H9 (cell line): Measurements from ENCODE around the gene GMNN. TPM values are rescaled to one million over a fixed set of nuclear protein-coding genes. Genes with fewer than 3 reads are reported as not detected.
"Not testable (repeated sequence)": the region's sequence is repeated elsewhere in the genome, so short reads cannot be mapped to it uniquely, and the experiment has no call there.

Experiments used
- DNase-seq: peaks from one replicate; pipeline ENCODE4 v3.0.0-alpha.2; 2017
- H2AFZ ChIP-seq: one replicate; pipeline ENCODE4 v1.6.1; 2013; ENCODE audit warnings: mild to moderate bottlenecking, low read length, control low read depth, moderate library complexity
- H2AK5ac ChIP-seq: 2 replicates; pipeline ENCODE4 v1.6.1; 2013; ENCODE audit warnings: low read length, control low read depth, mixed read lengths; ENCODE audit not compliant: insufficient read length
- H2BK120ac ChIP-seq: one replicate; pipeline ENCODE4 v1.6.1; 2013; ENCODE audit warnings: low read depth, mild to moderate bottlenecking, low read length, control low read depth, inconsistent platforms; ENCODE audit not compliant: poor library complexity, severe bottlenecking
- H2BK12ac ChIP-seq: 2 replicates; pipeline ENCODE4 v1.6.1; 2013; ENCODE audit warnings: low read length, control low read depth, mixed read lengths, low read depth; ENCODE audit not compliant: insufficient read length
- H2BK15ac ChIP-seq: 2 replicates; pipeline ENCODE4 v1.6.1; 2013; ENCODE audit warnings: low read depth, low read length, control low read depth
- H2BK20ac ChIP-seq: one replicate; pipeline ENCODE4 v1.6.1; 2013; ENCODE audit warnings: low read depth, mild to moderate bottlenecking, low read length, control low read depth, inconsistent platforms; ENCODE audit not compliant: poor library complexity, severe bottlenecking
- H2BK5ac ChIP-seq: 2 replicates; pipeline ENCODE4 v1.6.1; 2013; ENCODE audit warnings: low read length, control low read depth, mixed read lengths; ENCODE audit not compliant: insufficient read length
- H3K14ac ChIP-seq: 2 replicates; pipeline ENCODE4 v1.6.1; 2013; ENCODE audit warnings: low read length, control low read depth; ENCODE audit not compliant: insufficient read depth
- H3K18ac ChIP-seq: 2 replicates; pipeline ENCODE4 v1.6.1; 2013; ENCODE audit warnings: low read depth, mild to moderate bottlenecking, mixed read lengths, low read length, control low read depth; ENCODE audit not compliant: insufficient read length
- H3K23ac ChIP-seq: 2 replicates; pipeline ENCODE4 v1.6.1; 2013; ENCODE audit warnings: low read length, control low read depth, mixed read lengths, low read depth; ENCODE audit not compliant: insufficient read length
- H3K23me2 ChIP-seq: 2 replicates; pipeline ENCODE4 v1.6.1; 2013; ENCODE audit warnings: low read depth, mild to moderate bottlenecking, mixed read lengths, low read length, control low read depth; ENCODE audit not compliant: insufficient read length, poor library complexity, severe bottlenecking
- H3K27ac ChIP-seq: 2 replicates; pipeline ENCODE4 v1.5.1; 2013; ENCODE audit warnings: low read length, control low read depth, mixed read lengths, low read depth; ENCODE audit not compliant: insufficient read length
- H3K27me3 ChIP-seq: 2 replicates; pipeline ENCODE4 v1.6.1; 2013; ENCODE audit warnings: low read length, control low read depth, inconsistent platforms; ENCODE audit not compliant: insufficient read depth
- H3K4ac ChIP-seq: 2 replicates; pipeline ENCODE4 v1.6.1; 2013; ENCODE audit warnings: low read depth, mild to moderate bottlenecking, control low read depth, inconsistent platforms, low read length, moderate library complexity
- H3K4me1 ChIP-seq: 2 replicates; pipeline ENCODE4 v1.6.1; 2013; ENCODE audit warnings: low read length, control low read depth, inconsistent platforms; ENCODE audit not compliant: insufficient read depth
- H3K4me2 ChIP-seq: 2 replicates; pipeline ENCODE4 v1.6.1; 2013; ENCODE audit warnings: low read length, control low read depth, mixed read lengths; ENCODE audit not compliant: insufficient read length, insufficient read depth
- H3K56ac ChIP-seq: 2 replicates; pipeline ENCODE4 v1.6.1; 2013; ENCODE audit warnings: low read depth, mild to moderate bottlenecking, mixed read lengths, low read length, control low read depth; ENCODE audit not compliant: insufficient read length
- H3K79me1 ChIP-seq: 2 replicates; pipeline ENCODE4 v1.6.1; 2013; ENCODE audit warnings: low read depth, mild to moderate bottlenecking, moderate library complexity, low read length, control low read depth, inconsistent platforms; ENCODE audit not compliant: insufficient read depth, poor library complexity, severe bottlenecking
- H3K79me2 ChIP-seq: 2 replicates; pipeline ENCODE4 v1.6.1; 2013; ENCODE audit warnings: low read length, control low read depth, inconsistent platforms; ENCODE audit not compliant: insufficient read depth
- H3K9ac ChIP-seq: 2 replicates; pipeline ENCODE4 v1.6.1; 2013; ENCODE audit warnings: low read length, control low read depth, mixed read lengths; ENCODE audit not compliant: insufficient read length; ENCODE audit errors: extremely low read depth
- H3K9me3 ChIP-seq: one replicate; pipeline ENCODE4 v1.6.1; 2013; ENCODE audit warnings: low read depth, low read length, inconsistent platforms; ENCODE audit not compliant: control insufficient read depth
- H3T11ph ChIP-seq: one replicate; pipeline ENCODE4 v1.6.1; 2013; ENCODE audit warnings: mild to moderate bottlenecking, low read length, control low read depth, inconsistent platforms
- H4K20me1 ChIP-seq: one replicate; pipeline ENCODE4 v1.6.1; 2013; ENCODE audit not compliant: control insufficient read depth, insufficient read length, insufficient read depth
- H4K5ac ChIP-seq: 2 replicates; pipeline ENCODE4 v1.6.1; 2013; ENCODE audit warnings: low read depth, mild to moderate bottlenecking, mixed read lengths, low read length, control low read depth; ENCODE audit not compliant: insufficient read length
- H4K8ac ChIP-seq: replicated peaks from 2 replicates; pipeline ENCODE4 v1.6.1; 2013; ENCODE audit warnings: low read length, control low read depth, mixed read lengths, low read depth; ENCODE audit not compliant: insufficient read length
- H4K91ac ChIP-seq: 2 replicates; pipeline ENCODE4 v1.6.1; 2013; ENCODE audit warnings: low read depth, mild to moderate bottlenecking, moderate library complexity, mixed read lengths, low read length, control low read depth; ENCODE audit not compliant: insufficient read length
- H3K27ac Mint-ChIP-seq, 3 experiments: 2 replicates in 2 of 3; 3 replicates in 1 of 3; pipeline ENCODE4 v1.8.0; 2020 to 2021; ENCODE audit warnings: mixed read lengths in 3 of 3, mild to moderate bottlenecking in 1 of 3, moderate library complexity in 1 of 3
- H3K27me3 Mint-ChIP-seq: 2 replicates; pipeline ENCODE4 v1.8.0; 2021; ENCODE audit warnings: low read depth, mild to moderate bottlenecking, moderate library complexity, mixed read lengths
- H3K36me3 Mint-ChIP-seq, 3 experiments: 2 replicates in 2 of 3; 3 replicates in 1 of 3; pipeline ENCODE4 v1.8.0; 2020 to 2021; ENCODE audit warnings: low read depth in 3 of 3, mixed read lengths in 3 of 3; ENCODE audit not compliant: insufficient read depth in 1 of 3
- H3K4me1 Mint-ChIP-seq, 2 experiments: 2 replicates each; pipeline ENCODE4 v1.8.0; 2020; ENCODE audit warnings: mixed read lengths in 2 of 2
- H3K4me3 Mint-ChIP-seq, 2 experiments: 2 replicates in 1 of 2; 3 replicates in 1 of 2; pipeline ENCODE4 v1.8.0; 2020 to 2021; ENCODE audit warnings: mild to moderate bottlenecking in 2 of 2, mixed read lengths in 2 of 2, moderate library complexity in 1 of 2
- H3K9me3 Mint-ChIP-seq, 2 experiments: 2 replicates in 1 of 2; 3 replicates in 1 of 2; pipeline ENCODE4 v1.8.0; 2020; ENCODE audit warnings: mild to moderate bottlenecking in 2 of 2, mixed read lengths in 2 of 2, moderate library complexity in 1 of 2
- CTCF ChIP-seq: fragments of 200-600 bp; sonication (generic); conservative IDR thresholded peaks from 3 replicates; pipeline ENCODE4 v1.8.0; 2021; ENCODE audit warnings: antibody characterized with exemption, mild to moderate bottlenecking
- WGBS: extraction: QIAGEN DNeasy Blood & Tissue Kit; methylation state at CpG from one replicate; pipeline ENCODE4 v1.1.7; 2013; ENCODE audit warnings: missing lambda C conversion rate, low lambda C conversion rate, mixed read lengths; ENCODE audit not compliant: insufficient read length; ENCODE audit errors: extremely low coverage; 5-methylcytosine and 5-hydroxymethylcytosine counted together
- total RNA-seq: library from RNA; stranded (reverse); gene quantifications from 2 replicates; pipeline ENCODE4 v1.2.1, GENCODE V29; 2021

Gene GMNN
- total RNA-seq, 1 experiment from 2014 or later, result 106 TPM

DNA sequence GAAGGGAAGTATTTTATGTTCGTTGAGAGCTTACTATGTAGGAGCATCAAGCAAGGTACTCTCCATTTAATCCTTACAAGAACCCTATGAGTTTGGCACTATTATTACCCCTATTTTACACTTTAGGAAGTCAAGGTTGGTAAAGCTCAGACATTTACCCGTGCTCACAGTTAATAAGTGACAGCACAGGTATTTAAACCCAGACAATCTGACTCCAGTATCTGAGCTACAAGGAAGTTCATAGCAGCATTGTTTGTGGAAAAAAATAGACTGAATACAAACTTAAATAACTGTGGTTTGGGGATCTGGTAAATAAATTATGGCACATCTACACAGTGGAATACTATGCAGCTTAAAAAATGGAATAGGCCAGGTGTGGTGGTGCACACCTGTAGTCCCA is 21.2 kb upstream of the GMNN start:
- H3K27ac Mint-ChIP-seq, result no peak overlapping the region; a peak in 1 of 7 replicates

DNA sequence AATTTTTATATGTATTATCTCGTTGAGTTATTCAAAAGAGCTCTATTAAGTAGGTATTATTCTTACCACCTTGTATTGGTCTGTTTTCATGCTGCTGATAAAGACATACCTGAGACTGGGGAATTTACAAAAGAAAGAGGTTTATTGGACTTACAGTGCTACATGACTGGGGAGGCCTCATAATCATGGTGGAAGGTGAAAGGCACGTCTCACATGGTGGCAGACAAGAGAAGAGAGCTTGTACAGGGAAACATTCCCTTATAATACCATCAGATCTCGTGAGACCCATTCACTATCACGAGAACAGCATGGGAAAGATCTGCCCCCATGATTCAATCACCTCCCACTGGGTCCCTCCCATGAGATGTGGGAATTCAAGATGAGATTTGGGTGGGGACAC is 20.4 kb upstream of the GMNN start:
- H3K36me3 Mint-ChIP-seq, H4K8ac ChIP-seq, H3K27ac ChIP-seq, H4K20me1 ChIP-seq, H4K5ac ChIP-seq, H3K27ac Mint-ChIP-seq, H2BK15ac ChIP-seq, H3K56ac ChIP-seq, H3K4me2 ChIP-seq, H3K4me3 Mint-ChIP-seq, H3K14ac ChIP-seq, H2AFZ ChIP-seq, H2BK20ac ChIP-seq, H2AK5ac ChIP-seq, H3K9ac ChIP-seq, H3K18ac ChIP-seq, H3K23ac ChIP-seq, H2BK120ac ChIP-seq, H4K91ac ChIP-seq, H3K79me2 ChIP-seq, H3K4ac ChIP-seq, H2BK5ac ChIP-seq, H3K23me2 ChIP-seq, H3T11ph ChIP-seq, H2BK12ac ChIP-seq, H3K27me3 ChIP-seq, H3K4me1 Mint-ChIP-seq, H3K4me1 ChIP-seq, H3K79me1 ChIP-seq, H3K27me3 Mint-ChIP-seq, H3K9me3 ChIP-seq, DNase-seq: not testable (repeated sequence)
- peaks cover 6 to 11% of the 10 kb centered on the region in 2 experiments; a peak in 4 of 5 replicates for H3K9me3 Mint-ChIP-seq
- no CpG with 5 or more reads among the region's 4 CpGs for WGBS

More for the DNA sequence above, 21.2 kb upstream of the GMNN start:
- TF ChIP-seq CTCF, result no peak
- peaks cover 6 to 11% of the 10 kb centered on the region in 2 experiments; a peak in 4 of 5 replicates for H3K9me3 Mint-ChIP-seq
- Histone ChIP-seq H3K79me1 (no peaks in the 10 kb centered on the region), H2BK12ac (no peak overlapping the region), H3K79me2 (no peaks in the 10 kb centered on the region), H4K20me1 (no peaks in the 10 kb centered on the region), H3K14ac (no peak overlapping the region), H3K27me3 (no peaks in the 10 kb centered on the region), H3K4ac (no peak overlapping the region), H3K4me1 (no peaks in the 10 kb centered on the region), H3K23me2 (no peaks in the 10 kb centered on the region), H3K56ac (no peak overlapping the region), H3K9ac (no peak overlapping the region), H3K23ac (no peak overlapping the region), H4K91ac (no peak overlapping the region), H2BK120ac (no peak overlapping the region), H2AFZ (no peak overlapping the region), H4K5ac (no peak overlapping the region), H2BK20ac (no peak overlapping the region), H3K18ac (no peak overlapping the region), H3K9me3 (no peaks in the 10 kb centered on the region), H2AK5ac (no peak overlapping the region), H2BK5ac (no peak overlapping the region), H3K27ac (no peak overlapping the region), H3T11ph (no peak overlapping the region), H2BK15ac (no peak overlapping the region), H3K4me2 (no peak overlapping the region), H4K8ac (no peak overlapping the region)
- H3K27me3 Mint-ChIP-seq, result peaks cover 5% of the 10 kb centered on the region; the same call in 1 of the 2 replicates
- H3K36me3 Mint-ChIP-seq, result 0 out of 7 replicates have a peak, but pooled peaks cover 0 to 1% (median 0%) of the 10 kb centered on the region in 3 experiments
- H3K4me3 Mint-ChIP-seq, result no peak overlapping the region
- no CpG with 5 or more reads among the region's 2 CpGs for WGBS
- peaks cover 0 to 5% of the 10 kb centered on the region in 2 experiments; a peak in 3 of 4 replicates for H3K4me1 Mint-ChIP-seq
- DNase-seq, result no peak
